Pancreas (tissue), 10 donors: ENCODE measurements around the gene MT3. TPM values are rescaled to one million over a fixed set of nuclear protein-coding genes. Genes with fewer than 3 reads are reported as not detected.

Experiments
- ATAC-seq, 4 donors: fragments of 200-7000 bp; cut with Tn5 transposase; one replicate each; pipeline versions ENCODE4 v1.8.0 to v1.9.1; 2020; ENCODE audit warnings: mild to moderate bottlenecking in 4 of 4, moderate library complexity in 4 of 4
- DNase-seq, 6 donors: peaks; one replicate each; pipeline ENCODE4 v3.0.0-alpha.2; 2020
- FAIRE-seq: peaks from 2 replicates; lab custom pipeline; 2012; peaks lifted over from hg19 to GRCh38; lab: Jason Lieb, UNC
- H3K27ac ChIP-seq, 4 donors: fragments of 200-600 bp; sonication (generic); 1 replicate in 3 of 4; 2 replicates in 1 of 4; pipeline versions ENCODE4 v1.5.0 to v1.8.0; 2020
- H3K27me3 ChIP-seq, 4 donors: fragments of 200-600 bp; one replicate each; pipeline ENCODE4 v1.8.0; 2021
- H3K36me3 ChIP-seq, 3 donors: fragments of 200-600 bp; sonication (generic) in 1 of 3; one replicate each; pipeline versions ENCODE4 v1.5.0 to v1.8.0; 2020 to 2021
- H3K4me1 ChIP-seq, 3 donors: fragments of 200-600 bp; one replicate each; pipeline ENCODE4 v1.8.0; 2021
- H3K4me3 ChIP-seq, 4 donors: fragments of 200-600 bp; sonication (generic) in 2 of 4; one replicate each; pipeline versions ENCODE4 v1.5.0 to v1.8.0; 2020 to 2021
- H3K9me3 ChIP-seq, 4 donors: fragments of 200-600 bp; one replicate each; pipeline ENCODE4 v1.8.0; 2021
- CTCF ChIP-seq, 4 donors: fragments of 200-600 bp; sonication (generic) in 3 of 4; IDR thresholded peaks; one replicate each; pipeline versions ENCODE4 v1.5.0 to v1.8.0; 2021; ENCODE audit warnings: antibody characterized with exemption in 4 of 4
- WGBS, 2 donors: extraction: QIAGEN DNeasy Blood & Tissue Kit; methylation state at CpG; one replicate each; pipeline ENCODE4 v1.1.7; 2013; 5-methylcytosine and 5-hydroxymethylcytosine counted together
- intact Hi-C, 3 donors: fragments of 100-400 bp; cut with DNase I; formaldehyde crosslinking; loops; one replicate each; pipeline versions ENCODE4 v1.11.1 to v1.14.2; 2022
- polyA plus RNA-seq, 2 donors: library from polyadenylated mRNA; stranded (reverse); fragments of 200-250 nt; gene quantifications; one replicate each; pipeline ENCODE4 v1.2.3, GENCODE V29; 2013
- total RNA-seq, 6 donors: library from RNA; stranded (reverse); fragmentation: NEBNext Ultra II Directional in 4 of 6; extraction: Animal tissue kit (Norgen Biotek cat#: 25700) in 4 of 6; gene quantifications; one replicate each; pipeline versions ENCODE4 v1.2.1 to v1.2.4, GENCODE V29; 2021 to 2023
- donor health status: healthy with polysubstance abuse.
- donor health status: DM: no; HTN: no; CAD: no; lungs with moderate emphysema.
- donor health status: DM: no; HTN: no; CAD: no.
- donor health status: control.
- donor health status: control.
- donor health status: Bipolar disorder and iron deficiency.
- donor health status: DM: yes; HTN: yes; CAD: no.
- donor health status: DM: no; HTN: no; CAD: no.
- donor health status: DM: no; HTN: no; CAD: no.
- donor health status: DM: yes; HTN: yes; CAD: no.

MT3 gene
- total and polyA plus RNA-seq, 8 donors = 0.41 to 4.6 (median 0.75) TPM; not detected in 4

GRCh38 chr16:56547949-56548567 lies 41.3 kb upstream of the MT3 start:
- no peaks in the 10 kb centered on the region for H3K27me3 ChIP-seq
- peaks cover 0 to 4% (median 4%) of the 10 kb centered on the region in 3 donors for H3K4me1 ChIP-seq
- FAIRE-seq (no peak), DNase-seq (no peak), ATAC-seq (no peak)
- WGBS, 2 donors = 81 to 94% methylated on average over 4 of the region's 4 CpGs
- no peaks in the 10 kb centered on the region for H3K9me3 ChIP-seq
- intact Hi-C loops = no loop called here
- H3K27ac ChIP-seq = no peak overlapping the region
- no peak overlapping the region for H3K4me3 ChIP-seq
- no peak for TF ChIP-seq CTCF (IDR thresholded peaks at IDR 0.05)
- no peaks in the 10 kb centered on the region for H3K36me3 ChIP-seq

GRCh38 chr16:56549161-56549560 lies 40.2 kb upstream of the MT3 start:
- no peak overlapping the region for H3K4me3 ChIP-seq
- no peak overlapping the region for H3K27ac ChIP-seq
- DNase-seq = no peak
- FAIRE-seq = no peak
- H3K9me3 ChIP-seq = no peaks in the 10 kb centered on the region
- no peaks in the 10 kb centered on the region for H3K36me3 ChIP-seq
- no peaks in the 10 kb centered on the region for H3K27me3 ChIP-seq
- intact Hi-C loops = no loop called here
- H3K4me1 ChIP-seq = peaks cover 0 to 4% (median 4%) of the 10 kb centered on the region in 3 donors
- ATAC-seq = no peak
- no peak for TF ChIP-seq CTCF (IDR thresholded peaks at IDR 0.05)

- Histone ChIP-seq H3K9me3 (no peaks in the 10 kb centered on the region), H3K27me3 (no peaks in the 10 kb centered on the region), H3K36me3 (no peaks in the 10 kb centered on the region), H3K4me3 (no peak overlapping the region), H3K27ac (no peak overlapping the region), H3K4me1 (peaks cover 0 to 4% (median 4%) of the 10 kb centered on the region in 3 donors)
- ATAC-seq = no peak
- intact Hi-C loops = no loop called here
- 89 to 91% methylated on average over 5 of the region's 5 CpGs for WGBS, 2 donors
- DNase-seq = no peak
- no peak for TF ChIP-seq CTCF (IDR thresholded peaks at IDR 0.05)
- no peak for FAIRE-seq
Measured at GRCh38 chr16:56549744-56550385, 39.5 kb upstream of the MT3 start.

GRCh38 chr16:56551796-56552738 lies 37.3 kb upstream of the MT3 start:
- no peak overlapping the region for H3K4me3 ChIP-seq
- 27 to 42% methylated on average over 11 of the region's 11 CpGs for WGBS, 2 donors
- H3K9me3 ChIP-seq = no peaks in the 10 kb centered on the region
- H3K36me3 ChIP-seq = no peaks in the 10 kb centered on the region
- intact Hi-C loops = no loop called here
- no peaks in the 10 kb centered on the region for H3K27me3 ChIP-seq
- DNase-seq = no peak
- ATAC-seq = peak; percentile 23 to 67 (median 54)
- no peak for TF ChIP-seq CTCF (IDR thresholded peaks at IDR 0.05)
- FAIRE-seq = no peak
- no peak overlapping the region for H3K27ac ChIP-seq
- H3K4me1 ChIP-seq = peaks cover 0 to 4% (median 4%) of the 10 kb centered on the region in 3 donors
